Sigmoid colon (tissue), 7 donors: ENCODE measurements around the gene DDI1. TPM values are rescaled to one million over a fixed set of nuclear protein-coding genes. Genes with fewer than 3 reads are reported as not detected.
A peak's percentile ranks its signal among the peaks of the same experiment; 100 is the strongest.

Experiments used
- DNase-seq: peaks from one replicate; pipeline ENCODE4 v3.0.0-alpha.2; 2019
- H3K27ac ChIP-seq, 4 donors: fragments of 200-600 bp; sonication (generic); one replicate each; pipeline ENCODE4 v1.5.1; 2016 to 2019; ENCODE audit warnings: mild to moderate bottlenecking in 1 of 4
- H3K27me3 ChIP-seq, 3 donors: fragments of 200-600 bp; sonication (generic); one replicate each; pipeline ENCODE4 v1.5.1; 2019; ENCODE audit warnings: mild to moderate bottlenecking in 1 of 3
- H3K36me3 ChIP-seq, 4 donors: fragments of 200-600 bp; sonication (generic); one replicate each; pipeline ENCODE4 v1.5.1; 2016 to 2019
- H3K4me1 ChIP-seq, 4 donors: fragments of 200-600 bp; sonication (generic); one replicate each; pipeline ENCODE4 v1.5.1; 2017 to 2019
- H3K4me3 ChIP-seq, 4 donors: fragments of 200-600 bp; sonication (generic); one replicate each; pipeline ENCODE4 v1.5.1; 2017 to 2019; ENCODE audit warnings: mild to moderate bottlenecking in 2 of 4, moderate library complexity in 1 of 4
- H3K9me3 ChIP-seq, 4 donors: fragments of 200-600 bp in 3 of 4; sonication (generic) in 3 of 4; one replicate each; pipeline versions ENCODE4 v1.5.1 to v1.6.1; 2013 to 2019
- EP300 ChIP-seq, 4 donors: sonication (generic); formaldehyde crosslinking; IDR thresholded peaks; one replicate each; pipeline ENCODE4 v1.6.1; 2017; ENCODE audit warnings: antibody characterized with exemption in 4 of 4
- POLR2A ChIP-seq, 2 donors: fragments of 450-650 bp; IDR thresholded peaks; one replicate each; pipeline ENCODE4 v1.6.1; 2016; ENCODE audit warnings: antibody characterized with exemption in 2 of 2, mild to moderate bottlenecking in 2 of 2, moderate library complexity in 2 of 2
- POLR2AphosphoS5 ChIP-seq, 4 donors: sonication (generic); formaldehyde crosslinking; IDR thresholded peaks; one replicate each; pipeline ENCODE4 v1.6.1; 2017; ENCODE audit warnings: antibody characterized with exemption in 4 of 4
- whole genome bisulfite sequencing, 2 donors: extraction: QIAGEN DNeasy Blood & Tissue Kit; methylation state at CpG; one replicate each; pipeline ENCODE4 v1.1.7; 2013; 5-methylcytosine and 5-hydroxymethylcytosine counted together
- intact Hi-C: fragments of 100-400 bp; cut with DNase I; formaldehyde crosslinking; loops from one replicate; pipeline ENCODE4 v1.15.1; 2023
- polyA plus RNA-seq, 3 donors: library from polyadenylated mRNA; stranded (reverse); fragments of 200-250 nt; gene quantifications; one replicate each; pipeline ENCODE4 v1.2.3, GENCODE V29; 2013
- total RNA-seq, 4 donors: library from RNA; depleted of rRNA; stranded (reverse); fragments of >200 nt; gene quantifications; one replicate each; pipeline ENCODE4 v1.1.0, GENCODE V29; 2016
- TF ChIP-seq, protein P1 (sequence below), 4 experiments: fragments of 450-650 bp in 3 of 4; fragments of 200-600 bp in 1 of 4; IDR thresholded peaks; one replicate each; pipeline ENCODE4 v1.5.1; 2016 to 2019; ENCODE audit warnings: antibody characterized with exemption in 4 of 4, mild to moderate bottlenecking in 3 of 4, moderate library complexity in 2 of 4
- donor health status: healthy with polysubstance abuse.
- donor health status: Bipolar disorder and iron deficiency.
- donor health status: healthy.

The DDI1 gene
- total and polyA plus RNA-seq, 7 donors: not detected

DNA sequence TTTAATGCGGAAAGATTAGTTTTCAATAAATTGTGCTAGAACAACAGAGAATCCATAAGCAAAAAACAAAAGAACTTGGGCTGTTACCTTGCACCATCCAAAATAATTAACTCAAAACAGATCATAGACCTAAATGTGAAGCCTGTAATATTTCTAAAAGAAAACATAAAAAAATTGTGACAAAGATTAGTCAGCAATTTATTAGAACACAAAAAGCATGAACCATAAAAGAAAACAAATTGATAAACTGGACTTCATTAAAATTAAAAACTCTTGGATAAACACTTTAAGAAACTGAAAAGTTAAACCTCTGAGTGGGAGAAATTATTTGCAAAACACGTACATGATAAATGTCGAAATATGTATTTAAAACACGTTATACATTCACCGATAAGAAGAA is 21.5 kb downstream of the DDI1 start:
- H3K9me3 ChIP-seq: no peaks in the 10 kb centered on the region
- no peak overlapping the region for H3K4me3 ChIP-seq
- no peak overlapping the region for H3K27ac ChIP-seq
- no peaks in the 10 kb centered on the region for H3K27me3 ChIP-seq
- TF ChIP-seq POLR2A (IDR thresholded peaks at IDR 0.05) (no peak), POLR2AphosphoS5 (IDR thresholded peaks at IDR 0.05) (no peak), EP300 (IDR thresholded peaks at IDR 0.05) (no peak)
- TF ChIP-seq, protein P1, sequence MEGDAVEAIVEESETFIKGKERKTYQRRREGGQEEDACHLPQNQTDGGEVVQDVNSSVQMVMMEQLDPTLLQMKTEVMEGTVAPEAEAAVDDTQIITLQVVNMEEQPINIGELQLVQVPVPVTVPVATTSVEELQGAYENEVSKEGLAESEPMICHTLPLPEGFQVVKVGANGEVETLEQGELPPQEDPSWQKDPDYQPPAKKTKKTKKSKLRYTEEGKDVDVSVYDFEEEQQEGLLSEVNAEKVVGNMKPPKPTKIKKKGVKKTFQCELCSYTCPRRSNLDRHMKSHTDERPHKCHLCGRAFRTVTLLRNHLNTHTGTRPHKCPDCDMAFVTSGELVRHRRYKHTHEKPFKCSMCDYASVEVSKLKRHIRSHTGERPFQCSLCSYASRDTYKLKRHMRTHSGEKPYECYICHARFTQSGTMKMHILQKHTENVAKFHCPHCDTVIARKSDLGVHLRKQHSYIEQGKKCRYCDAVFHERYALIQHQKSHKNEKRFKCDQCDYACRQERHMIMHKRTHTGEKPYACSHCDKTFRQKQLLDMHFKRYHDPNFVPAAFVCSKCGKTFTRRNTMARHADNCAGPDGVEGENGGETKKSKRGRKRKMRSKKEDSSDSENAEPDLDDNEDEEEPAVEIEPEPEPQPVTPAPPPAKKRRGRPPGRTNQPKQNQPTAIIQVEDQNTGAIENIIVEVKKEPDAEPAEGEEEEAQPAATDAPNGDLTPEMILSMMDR (IDR thresholded peaks at IDR 0.05): no peak
- no peak for DNase-seq
- H3K4me1 ChIP-seq: peaks cover 0 to 23% (median 16%) of the 10 kb centered on the region in 4 donors
- WGBS, 2 donors: 95 to 96% methylated on average over 5 of the region's 5 CpGs
- no peaks in the 10 kb centered on the region for H3K36me3 ChIP-seq
- intact Hi-C loops: no loop called here

DNA sequence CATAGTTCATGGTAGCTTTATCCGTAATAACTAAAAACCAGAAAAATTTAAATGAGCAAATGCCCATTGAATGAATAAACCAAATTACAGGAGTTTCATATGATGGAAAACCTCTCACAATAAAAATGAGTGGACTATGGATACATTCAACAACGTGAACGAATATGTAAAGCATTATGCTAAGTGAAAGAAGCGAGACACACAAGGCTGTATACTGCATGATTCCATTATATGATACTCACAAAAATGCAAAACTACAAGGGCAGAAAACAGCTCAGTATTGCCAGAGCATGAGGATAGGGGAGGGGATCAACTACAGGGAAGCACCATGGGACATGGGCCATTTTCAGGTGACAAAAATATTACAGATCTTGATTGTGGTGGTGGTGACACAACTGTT is 22.2 kb downstream of the DDI1 start:
- Histone ChIP-seq H3K4me1 (peaks cover 0 to 29% (median 20%) of the 10 kb centered on the region in 4 donors), H3K4me3 (no peak overlapping the region), H3K36me3 (no peaks in the 10 kb centered on the region), H3K9me3 (no peaks in the 10 kb centered on the region), H3K27me3 (no peaks in the 10 kb centered on the region), H3K27ac (no peak overlapping the region)
- TF ChIP-seq EP300 (IDR thresholded peaks at IDR 0.05) (no peak), POLR2A (IDR thresholded peaks at IDR 0.05) (no peak), POLR2AphosphoS5 (IDR thresholded peaks at IDR 0.05) (no peak)
- TF ChIP-seq, protein P1 (IDR thresholded peaks at IDR 0.05): no peak
- intact Hi-C loops: no loop called here
- DNase-seq: no peak
- 95 to 98% methylated on average over 4 of the region's 4 CpGs for WGBS, 2 donors

GRCh38 chr11:104060004-104060794 is 23.8 kb downstream of the DDI1 start:
- 86 to 94% methylated on average over 3 of the region's 3 CpGs for WGBS, 2 donors
- intact Hi-C loops: no loop called here
- no peak for TF ChIP-seq POLR2AphosphoS5 (IDR thresholded peaks at IDR 0.05)
- TF ChIP-seq EP300 (IDR thresholded peaks at IDR 0.05): no peak
- no peak for TF ChIP-seq POLR2A (IDR thresholded peaks at IDR 0.05)
- TF ChIP-seq, protein P1 (IDR thresholded peaks at IDR 0.05): no peak
- no peak overlapping the region for H3K4me3 ChIP-seq
- no peaks in the 10 kb centered on the region for H3K9me3 ChIP-seq
- H3K36me3 ChIP-seq: no peaks in the 10 kb centered on the region
- H3K4me1 ChIP-seq: peaks cover 0 to 45% (median 31%) of the 10 kb centered on the region in 4 donors
- no peak for DNase-seq
- H3K27me3 ChIP-seq: no peaks in the 10 kb centered on the region
- H3K27ac ChIP-seq: no peak overlapping the region

- Histone ChIP-seq H3K27me3 (no peaks in the 10 kb centered on the region), H3K4me1 (peaks cover 0 to 46% (median 31%) of the 10 kb centered on the region in 4 donors), H3K36me3 (no peaks in the 10 kb centered on the region), H3K4me3 (no peak overlapping the region), H3K27ac (peak overlapping the region in 1 of 4 donors; percentile 48), H3K9me3 (no peaks in the 10 kb centered on the region)
- TF ChIP-seq POLR2A (IDR thresholded peaks at IDR 0.05) (no peak), EP300 (IDR thresholded peaks at IDR 0.05) (no peak), POLR2AphosphoS5 (IDR thresholded peaks at IDR 0.05) (no peak)
- TF ChIP-seq, protein P1 (IDR thresholded peaks at IDR 0.05): no peak
- intact Hi-C loops: no loop called here
- DNase-seq: no peak
- 54 to 77% methylated on average over 1 of the region's 1 CpG for WGBS, 2 donors
Observed at GRCh38 chr11:104060820-104061219, 24.4 kb downstream of the DDI1 start.
